Measurements from ENCODE around the gene PGGHG. TPM values are rescaled to one million over a fixed set of nuclear protein-coding genes. Genes with fewer than 3 reads are reported as not detected.
"Not testable (repeated sequence)": the region's sequence is repeated elsewhere in the genome, so short reads cannot be mapped to it uniquely, and the experiment has no call there.

PGGHG gene
- total and polyA plus RNA-seq, 12 donors, result 3.3 to 45.3 (median 7.4) TPM

DNA sequence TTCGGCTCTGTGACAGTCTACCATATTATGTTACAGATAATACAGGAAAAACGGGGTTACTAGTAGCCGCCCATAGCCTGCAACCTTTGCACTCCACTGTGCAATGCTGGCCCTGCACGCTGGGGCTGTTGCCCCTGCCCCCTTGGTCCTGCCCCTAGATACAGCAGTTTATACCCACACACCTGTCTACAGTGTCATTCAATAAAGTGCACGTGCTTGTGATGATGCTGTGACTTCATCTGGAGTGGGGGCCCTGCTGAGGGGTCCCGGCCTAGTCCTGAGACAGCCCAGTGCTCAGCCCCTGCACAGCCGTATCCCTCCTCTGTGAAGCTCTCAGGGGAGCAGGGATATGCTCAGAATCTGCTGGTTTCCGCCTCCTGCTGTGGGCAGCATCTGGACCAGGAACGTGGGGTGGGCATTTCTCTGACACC lies 26.1 kb downstream of the PGGHG start:
- Histone ChIP-seq H3K27me3 (peaks cover 0 to 25% (median 12%) of the 10 kb centered on the region in 7 donors), H3K4me3 (peak overlapping the region; percentile 55 to 85 (median 75)), H3K27ac (peak overlapping the region; percentile 83 to 99 (median 94)), H3K9me3 (no peaks in the 10 kb centered on the region), H3K36me3 (peaks cover 0 to 23% (median 0%) of the 10 kb centered on the region in 9 donors), H3K4me1 (peaks cover 4 to 53% (median 37%) of the 10 kb centered on the region in 9 donors)
- DNase-seq (no peak), ATAC-seq (no peak)
- 48 to 54% methylated on average over 9 of the region's 9 CpGs for WGBS, 2 donors
- intact Hi-C loops (cut with DNase I), result loop anchor here in 2 of 10 donors (2.0 to 10.0 kb wide), 3 partner anchors 38 to 60 kb away; no protein-coding TSS in a partner anchor
- TF ChIP-seq, protein P1, sequence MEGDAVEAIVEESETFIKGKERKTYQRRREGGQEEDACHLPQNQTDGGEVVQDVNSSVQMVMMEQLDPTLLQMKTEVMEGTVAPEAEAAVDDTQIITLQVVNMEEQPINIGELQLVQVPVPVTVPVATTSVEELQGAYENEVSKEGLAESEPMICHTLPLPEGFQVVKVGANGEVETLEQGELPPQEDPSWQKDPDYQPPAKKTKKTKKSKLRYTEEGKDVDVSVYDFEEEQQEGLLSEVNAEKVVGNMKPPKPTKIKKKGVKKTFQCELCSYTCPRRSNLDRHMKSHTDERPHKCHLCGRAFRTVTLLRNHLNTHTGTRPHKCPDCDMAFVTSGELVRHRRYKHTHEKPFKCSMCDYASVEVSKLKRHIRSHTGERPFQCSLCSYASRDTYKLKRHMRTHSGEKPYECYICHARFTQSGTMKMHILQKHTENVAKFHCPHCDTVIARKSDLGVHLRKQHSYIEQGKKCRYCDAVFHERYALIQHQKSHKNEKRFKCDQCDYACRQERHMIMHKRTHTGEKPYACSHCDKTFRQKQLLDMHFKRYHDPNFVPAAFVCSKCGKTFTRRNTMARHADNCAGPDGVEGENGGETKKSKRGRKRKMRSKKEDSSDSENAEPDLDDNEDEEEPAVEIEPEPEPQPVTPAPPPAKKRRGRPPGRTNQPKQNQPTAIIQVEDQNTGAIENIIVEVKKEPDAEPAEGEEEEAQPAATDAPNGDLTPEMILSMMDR (IDR thresholded peaks at IDR 0.05), result no peak

DNA sequence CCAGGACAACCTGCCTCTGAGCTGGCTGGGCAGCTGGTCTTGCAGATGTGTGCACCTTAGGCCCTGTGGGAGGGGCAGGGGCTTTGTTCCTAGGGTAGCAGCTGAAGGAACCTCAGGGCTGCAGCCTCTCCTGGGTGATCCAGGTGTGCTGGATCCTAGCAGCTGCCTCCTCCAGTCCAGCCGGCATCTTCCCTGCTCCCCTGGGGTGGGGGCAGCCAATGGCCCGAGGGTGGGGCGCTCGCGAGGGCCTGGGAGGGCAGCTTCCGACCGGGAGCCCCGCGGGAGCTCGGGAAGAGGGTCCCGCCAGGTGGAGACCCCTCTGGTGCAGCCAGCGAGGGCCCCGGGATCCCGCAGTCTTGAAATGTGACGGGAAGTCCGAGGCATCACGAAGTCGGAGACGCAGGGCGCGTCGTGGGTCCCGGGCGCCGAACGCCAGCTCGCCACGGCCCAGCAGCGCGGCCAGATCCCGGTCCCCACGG lies 26.6 kb downstream of the PGGHG start:
- TF ChIP-seq, protein P1 (IDR thresholded peaks at IDR 0.05), result no peak
- intact Hi-C loops (cut with DNase I), result loop anchor here in 2 of 10 donors (2.0 to 10.0 kb wide), 3 partner anchors 37 to 61 kb away; no protein-coding TSS in a partner anchor
- H3K4me1 ChIP-seq, result peaks cover 4 to 53% (median 36%) of the 10 kb centered on the region in 9 donors
- 23 to 26% methylated on average over 31 to 32 of the region's 32 CpGs for WGBS, 2 donors
- H3K36me3 ChIP-seq, result peaks cover 0 to 23% (median 0%) of the 10 kb centered on the region in 9 donors
- ATAC-seq (no peak), DNase-seq (no peak)
- peaks cover 0 to 25% (median 12%) of the 10 kb centered on the region in 7 donors for H3K27me3 ChIP-seq
- H3K4me3 ChIP-seq, result peak overlapping the region; percentile 55 to 85 (median 75)
- H3K27ac ChIP-seq, result peak overlapping the region; percentile 83 to 99 (median 94)
- no peaks in the 10 kb centered on the region for H3K9me3 ChIP-seq

GRCh38 chr11:316031-316701 lies 27.2 kb downstream of the PGGHG start:
- Histone ChIP-seq H3K4me1 (peaks cover 4 to 56% (median 36%) of the 10 kb centered on the region in 9 donors), H3K27ac (peak overlapping the region; percentile 83 to 99 (median 94)), H3K36me3 (peaks cover 0 to 23% (median 0%) of the 10 kb centered on the region in 9 donors), H3K27me3 (peaks cover 0 to 25% (median 12%) of the 10 kb centered on the region in 7 donors), H3K4me3 (peak overlapping the region; percentile 55 to 85 (median 75)), H3K9me3 (no peaks in the 10 kb centered on the region)
- intact Hi-C loops (cut with DNase I), result loop anchor here in 1 of 10 donors (10.0 kb wide), 1 partner anchor 61 kb away; no protein-coding TSS in a partner anchor
- TF ChIP-seq, protein P1 (IDR thresholded peaks at IDR 0.05), result no peak
- 8 to 15% methylated on average over 63 to 64 of the region's 64 CpGs for whole genome bisulfite sequencing, 2 donors
- ATAC-seq, result peak in 1 of 8 donors; percentile 1
- peak in 1 of 2 donors; percentile 64 for DNase-seq

GRCh38 chr11:316891-317301 lies 28.0 kb downstream of the PGGHG start:
- H3K4me3 ChIP-seq, result peak overlapping the region; percentile 55 to 85 (median 75)
- ATAC-seq, result no peak
- no peaks in the 10 kb centered on the region for H3K9me3 ChIP-seq
- H3K4me1 ChIP-seq, result peaks cover 3 to 53% (median 33%) of the 10 kb centered on the region in 9 donors
- no peak for DNase-seq
- H3K27me3 ChIP-seq, result peaks cover 0 to 23% (median 12%) of the 10 kb centered on the region in 7 donors
- intact Hi-C loops (cut with DNase I), result loop anchor here in 1 of 10 donors (10.0 kb wide), 1 partner anchor 62 kb away; no protein-coding TSS in a partner anchor
- peak overlapping the region; percentile 83 to 99 (median 94) for H3K27ac ChIP-seq
- TF ChIP-seq, protein P1 (IDR thresholded peaks at IDR 0.05), result no peak
- WGBS, 2 donors, result 41 to 51% methylated on average over 7 of the region's 7 CpGs
- peaks cover 0 to 23% (median 0%) of the 10 kb centered on the region in 9 donors for H3K36me3 ChIP-seq

DNA sequence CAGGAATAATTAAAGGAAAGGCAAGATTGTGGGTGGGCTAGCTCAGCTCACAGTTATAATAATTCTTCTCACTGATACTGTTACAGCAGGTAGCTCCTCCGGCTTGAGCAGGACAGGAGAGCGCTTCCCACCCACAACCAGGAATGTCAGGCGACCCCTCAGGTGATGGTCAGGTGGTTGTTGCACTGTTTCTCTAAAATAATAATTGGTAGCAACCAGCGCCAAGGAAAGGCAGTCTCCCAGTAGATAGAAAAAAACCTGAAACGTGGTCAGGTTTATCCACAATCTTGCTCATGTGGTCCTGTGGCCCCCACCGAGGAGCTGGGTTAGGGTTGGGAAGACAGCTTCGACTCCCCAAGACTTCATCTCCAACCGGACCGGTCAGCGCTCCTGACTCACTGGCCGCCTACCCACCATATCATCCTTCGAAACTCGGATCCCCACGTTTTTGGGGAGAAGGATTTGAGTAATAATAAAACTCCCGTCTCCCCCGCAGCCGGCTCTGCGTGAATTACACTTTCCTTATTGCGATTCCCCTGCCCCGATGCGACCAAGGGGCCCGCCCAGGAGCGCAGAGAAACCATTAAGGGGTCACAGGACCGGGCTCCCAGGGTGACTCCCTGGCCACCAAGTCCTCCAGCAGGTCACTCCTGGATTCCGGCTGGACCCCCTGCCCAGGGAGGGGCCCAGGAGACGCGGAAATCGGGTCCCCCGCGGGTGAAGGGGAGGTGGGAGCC lies 28.9 kb downstream of the PGGHG start:
- Histone ChIP-seq H3K4me1 (peaks cover 0 to 47% (median 31%) of the 10 kb centered on the region in 9 donors), H3K27ac (peak overlapping the region; percentile 83 to 99 (median 94)), H3K4me3 (peak overlapping the region in 8 of 10 donors; percentile 55 to 85 (median 75)), H3K36me3 (peaks cover 0 to 23% (median 0%) of the 10 kb centered on the region in 9 donors), H3K27me3 (peaks cover 0 to 23% (median 12%) of the 10 kb centered on the region in 7 donors)
- peak in 2 of 8 donors; percentile 0 to 1 for ATAC-seq
- not testable (repeated sequence) for DNase-seq, H3K9me3 ChIP-seq
- intact Hi-C loops (cut with DNase I), result loop anchor here in 1 of 10 donors (10.0 kb wide), 1 partner anchor 63 kb away; no protein-coding TSS in a partner anchor
- 28% methylated on average over 13 of the region's 30 CpGs for WGBS, 2 donors
